ENCODE measurements around the gene GPR68. TPM values are rescaled to one million over a fixed set of nuclear protein-coding genes. Genes with fewer than 3 reads are reported as not detected.

The GPR68 gene
- total and polyA plus RNA-seq, 2 donors (not counting 1 experiment from before 2014, with no cell fraction given) = 0.31 to 0.34 TPM

GRCh38 chr14:91219517-91220389 lies 24.8 kb downstream of the GPR68 start:
- no peaks in the 10 kb centered on the region for H3K79me2 ChIP-seq (ENCODE audit: control insufficient read depth, insufficient read depth, low read length)
- no peak overlapping the region for H3K4me2 ChIP-seq (replicated peaks; ENCODE audit: low read depth, low read length, poor library complexity, severe bottlenecking)
- no peaks in the 10 kb centered on the region for H4K20me1 ChIP-seq (ENCODE audit: control insufficient read depth, insufficient read depth, low read length, poor library complexity, severe bottlenecking)
- Mint-ChIP-seq H3K4me3 (no peak overlapping the region), H3K27ac (no peak overlapping the region), H3K4me1 (no peaks in the 10 kb centered on the region), H3K27me3 (no peaks in the 10 kb centered on the region), H3K9me3 (ENCODE audit: insufficient read depth) (no peaks in the 10 kb centered on the region)
- no peaks in the 10 kb centered on the region for H3K9me3 ChIP-seq (ENCODE audit: control extremely low read depth in 1 of 3, control insufficient read depth in 2 of 3, insufficient read depth in 1 of 3, low read length in 2 of 3)
- H3K36me3 ChIP-seq (replicated peaks in 1 of 2; ENCODE audit: control extremely low read depth in 1 of 2, control insufficient read depth in 1 of 2, extremely low read depth in 1 of 2, insufficient read depth in 2 of 2, low read length in 1 of 2) = peaks cover 2 to 49% of the 10 kb centered on the region in 2 experiments
- no peaks in the 10 kb centered on the region for H3K27me3 ChIP-seq (replicated peaks in 1 of 4; ENCODE audit: control extremely low read depth in 1 of 4, control insufficient read depth in 3 of 4, insufficient read depth in 4 of 4, low read length in 3 of 4)
- no peak for ATAC-seq (ENCODE audit: low read depth)
- CTCF ChIA-PET = interaction anchor here (0.8 to 1.6 kb wide), 3 partner anchors 22 to 42 kb away, joined by 3 to 6 read pairs (median 3); no protein-coding TSS in a partner anchor
- H3K4me3 ChIP-seq (ENCODE audit: control extremely low read depth in 1 of 5, extremely low read depth in 1 of 5, insufficient read depth in 1 of 5, low read depth in 2 of 5, low read length in 4 of 5) = no peak overlapping the region
- POLR2A ChIA-PET = interaction anchor here (1.1 kb wide), 1 partner anchor 24 kb away, joined by 4 read pairs; no protein-coding TSS in a partner anchor
- no peak for TF ChIP-seq EZH2 (IDR thresholded peaks at IDR 0.05; ENCODE audit: borderline replicate concordance, insufficient read depth, low read depth, low read length, poor library complexity, severe bottlenecking)
- TF ChIP-seq, protein P1, sequence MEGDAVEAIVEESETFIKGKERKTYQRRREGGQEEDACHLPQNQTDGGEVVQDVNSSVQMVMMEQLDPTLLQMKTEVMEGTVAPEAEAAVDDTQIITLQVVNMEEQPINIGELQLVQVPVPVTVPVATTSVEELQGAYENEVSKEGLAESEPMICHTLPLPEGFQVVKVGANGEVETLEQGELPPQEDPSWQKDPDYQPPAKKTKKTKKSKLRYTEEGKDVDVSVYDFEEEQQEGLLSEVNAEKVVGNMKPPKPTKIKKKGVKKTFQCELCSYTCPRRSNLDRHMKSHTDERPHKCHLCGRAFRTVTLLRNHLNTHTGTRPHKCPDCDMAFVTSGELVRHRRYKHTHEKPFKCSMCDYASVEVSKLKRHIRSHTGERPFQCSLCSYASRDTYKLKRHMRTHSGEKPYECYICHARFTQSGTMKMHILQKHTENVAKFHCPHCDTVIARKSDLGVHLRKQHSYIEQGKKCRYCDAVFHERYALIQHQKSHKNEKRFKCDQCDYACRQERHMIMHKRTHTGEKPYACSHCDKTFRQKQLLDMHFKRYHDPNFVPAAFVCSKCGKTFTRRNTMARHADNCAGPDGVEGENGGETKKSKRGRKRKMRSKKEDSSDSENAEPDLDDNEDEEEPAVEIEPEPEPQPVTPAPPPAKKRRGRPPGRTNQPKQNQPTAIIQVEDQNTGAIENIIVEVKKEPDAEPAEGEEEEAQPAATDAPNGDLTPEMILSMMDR (IDR thresholded peaks at IDR 0.05) = no peak
- H3K9ac ChIP-seq (ENCODE audit: low read length) = no peak overlapping the region
- WGBS (ENCODE audit: insufficient coverage) = 98% methylated on average over 11 of the region's 13 CpGs
- H3K27ac ChIP-seq (ENCODE audit: low read length in 2 of 2) = no peak overlapping the region
- intact Hi-C loops (cut with micrococcal nuclease) = no loop called here
- no peak overlapping the region for H2AFZ ChIP-seq (ENCODE audit: insufficient read depth, low read depth, low read length, poor library complexity, severe bottlenecking)
- DNase-seq = no peak
- no peaks in the 10 kb centered on the region for H3K4me1 ChIP-seq (ENCODE audit: control insufficient read depth in 2 of 2, insufficient read depth in 2 of 2, low read length in 2 of 2)

- H3K4me2 ChIP-seq (replicated peaks; ENCODE audit: low read depth, low read length, poor library complexity, severe bottlenecking) = no peak overlapping the region
- intact Hi-C loops (cut with micrococcal nuclease) = no loop called here
- Mint-ChIP-seq H3K4me1 (no peaks in the 10 kb centered on the region), H3K9me3 (ENCODE audit: insufficient read depth) (no peaks in the 10 kb centered on the region), H3K4me3 (no peak overlapping the region), H3K27ac (no peak overlapping the region), H3K27me3 (no peaks in the 10 kb centered on the region)
- H3K79me2 ChIP-seq (ENCODE audit: control insufficient read depth, insufficient read depth, low read length) = no peaks in the 10 kb centered on the region
- 64% methylated on average over 2 of the region's 4 CpGs for WGBS (ENCODE audit: insufficient coverage)
- H3K4me1 ChIP-seq (ENCODE audit: control insufficient read depth in 2 of 2, insufficient read depth in 2 of 2, low read length in 2 of 2) = no peaks in the 10 kb centered on the region
- POLR2A ChIA-PET = no interaction called here
- H3K4me3 ChIP-seq (ENCODE audit: control extremely low read depth in 1 of 5, extremely low read depth in 1 of 5, insufficient read depth in 1 of 5, low read depth in 2 of 5, low read length in 4 of 5) = no peak overlapping the region
- H3K27me3 ChIP-seq (replicated peaks in 1 of 4; ENCODE audit: control extremely low read depth in 1 of 4, control insufficient read depth in 3 of 4, insufficient read depth in 4 of 4, low read length in 3 of 4) = no peaks in the 10 kb centered on the region
- no peaks in the 10 kb centered on the region for H3K9me3 ChIP-seq (ENCODE audit: control extremely low read depth in 1 of 3, control insufficient read depth in 2 of 3, insufficient read depth in 1 of 3, low read length in 2 of 3)
- H3K27ac ChIP-seq (ENCODE audit: low read length in 2 of 2) = no peak overlapping the region
- no peak for TF ChIP-seq EZH2 (IDR thresholded peaks at IDR 0.05; ENCODE audit: borderline replicate concordance, insufficient read depth, low read depth, low read length, poor library complexity, severe bottlenecking)
- TF ChIP-seq, protein P1 (IDR thresholded peaks at IDR 0.05) = no peak
- DNase-seq = no peak
- H3K36me3 ChIP-seq (replicated peaks in 1 of 2; ENCODE audit: control extremely low read depth in 1 of 2, control insufficient read depth in 1 of 2, extremely low read depth in 1 of 2, insufficient read depth in 2 of 2, low read length in 1 of 2) = peaks cover 2 to 56% of the 10 kb centered on the region in 2 experiments
- H3K9ac ChIP-seq (ENCODE audit: low read length) = no peak overlapping the region
- H2AFZ ChIP-seq (ENCODE audit: insufficient read depth, low read depth, low read length, poor library complexity, severe bottlenecking) = no peak overlapping the region
- ATAC-seq (ENCODE audit: low read depth) = no peak
- H4K20me1 ChIP-seq (ENCODE audit: control insufficient read depth, insufficient read depth, low read length, poor library complexity, severe bottlenecking) = no peaks in the 10 kb centered on the region
- CTCF ChIA-PET = interaction anchor here (1.6 to 2.4 kb wide), 2 partner anchors 69 to 316 kb away, joined by 3 to 14 read pairs; no protein-coding TSS in a partner anchor
Measured at GRCh38 chr14:91218014-91218413, 26.5 kb downstream of the GPR68 start.
